Measurements from ENCODE around the gene FXYD2. TPM values are rescaled to one million over a fixed set of nuclear protein-coding genes. Genes with fewer than 3 reads are reported as not detected.

Gene FXYD2
- total and polyA plus RNA-seq, 2 of the 8 experiments (the other 6 are each of a cell fraction or from before 2014, with no cell fraction given) = 0.89 to 1.1 TPM

DNA sequence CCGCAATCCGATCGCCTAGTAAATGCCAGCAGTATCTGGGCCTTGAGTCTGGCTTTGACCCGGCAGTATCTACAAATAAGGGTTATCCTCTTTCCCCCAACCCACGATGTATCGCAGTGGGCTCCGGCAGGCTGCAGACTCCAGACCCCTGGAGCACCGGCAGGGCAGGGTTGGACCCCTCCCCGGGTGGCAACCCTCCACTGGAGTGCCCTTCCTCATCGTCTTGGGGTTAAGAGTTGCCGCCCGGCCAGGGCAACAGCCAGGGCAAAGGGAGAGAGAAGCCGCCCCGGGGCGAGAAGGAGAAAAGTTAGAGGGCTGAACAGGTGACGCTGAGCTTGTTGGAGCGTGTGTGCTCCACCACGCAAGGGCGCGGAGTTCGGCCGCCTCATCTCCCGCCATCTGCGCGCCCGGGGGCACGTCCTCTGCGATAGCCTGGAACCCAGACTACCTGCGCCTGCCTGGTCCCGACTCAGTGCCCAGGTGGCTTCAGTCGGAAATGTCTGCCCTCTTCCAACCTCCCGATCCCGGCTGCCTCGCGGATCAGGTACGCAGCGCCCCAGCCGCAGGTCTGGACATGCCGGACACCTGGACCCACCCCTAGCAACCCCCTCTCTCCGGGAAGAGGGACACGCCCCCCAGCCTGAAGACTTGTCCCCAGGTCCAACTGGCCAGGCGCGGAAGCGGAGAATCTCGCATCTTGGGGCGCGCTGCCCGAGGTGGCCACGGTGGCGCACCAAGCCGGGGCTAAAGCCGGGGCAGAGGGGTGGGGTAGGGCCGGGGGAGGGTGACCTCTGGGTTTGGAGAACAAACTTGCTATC lies 28.7 kb downstream of the FXYD2 start:
- Histone ChIP-seq H3K4me3 (ENCODE audit: extremely low read depth in 1 of 4, insufficient read depth in 2 of 4, low read depth in 3 of 4, low read length in 4 of 4) (peak overlapping the region; percentile 23 to 72 (median 54)), H3K9ac (replicated peaks in 1 of 4; ENCODE audit: extremely low read depth in 1 of 4, low read depth in 3 of 4, low read length in 3 of 4) (no peak overlapping the region), H2AK5ac (ENCODE audit: low read depth, low read length) (no peak overlapping the region), H3K23me2 (ENCODE audit: low read depth, low read length) (peaks cover 16% of the 10 kb centered on the region), H3K27me3 (replicated peaks in 1 of 4; ENCODE audit: control insufficient read depth in 3 of 4, extremely low read depth in 1 of 4, insufficient read depth in 3 of 4, low read length in 3 of 4) (peaks cover 27 to 66% (median 58%) of the 10 kb centered on the region in 4 experiments), H3K18ac (ENCODE audit: extremely low read depth, low read length) (peak overlapping the region; percentile 78), H4K5ac (ENCODE audit: insufficient read length, low read depth, low read length) (no peak overlapping the region), H3K79me2 (ENCODE audit: control insufficient read depth in 1 of 2, insufficient read depth in 2 of 2, low read length in 2 of 2) (no peaks in the 10 kb centered on the region), H2BK20ac (ENCODE audit: low read length) (no peak overlapping the region; the same call in 1 of the 2 replicates), H4K8ac (ENCODE audit: extremely low read depth, insufficient read depth, low read length) (no peak overlapping the region), H3K4ac (replicated peaks; ENCODE audit: insufficient read length, low read depth, low read length) (no peak overlapping the region), H3K56ac (replicated peaks; ENCODE audit: insufficient read length, low read depth, low read length) (no peak overlapping the region), H4K91ac (replicated peaks; ENCODE audit: insufficient read length, low read length) (no peak overlapping the region), H3K14ac (ENCODE audit: insufficient read length) (no peak overlapping the region), H3K9me3 (ENCODE audit: insufficient read depth in 2 of 2, low read depth in 1 of 2, low read length in 1 of 2) (no peaks in the 10 kb centered on the region), H4K20me1 (replicated peaks in 1 of 2; ENCODE audit: control insufficient read depth in 1 of 2, insufficient read depth in 2 of 2, low read length in 2 of 2) (peaks cover 0 to 2% of the 10 kb centered on the region in 2 experiments), H3K36me3 (ENCODE audit: control insufficient read depth in 2 of 4, insufficient read depth in 4 of 4, low read length in 3 of 4) (no peaks in the 10 kb centered on the region), H3K79me1 (ENCODE audit: low read depth, low read length) (no peaks in the 10 kb centered on the region), H2BK15ac (ENCODE audit: low read length) (no peak overlapping the region), H3K23ac (ENCODE audit: insufficient read length) (no peak overlapping the region), H3K4me1 (replicated peaks in 1 of 4; ENCODE audit: control insufficient read depth in 3 of 4, insufficient read depth in 4 of 4, low read length in 3 of 4) (peaks cover 0 to 13% (median 6%) of the 10 kb centered on the region in 4 experiments; a peak in 5 of 7 replicates), H2BK120ac (replicated peaks; ENCODE audit: low read depth, low read length) (no peak overlapping the region), H2AFZ (ENCODE audit: low read length) (peak overlapping the region; percentile 94), H3K4me2 (ENCODE audit: insufficient read depth in 1 of 2, low read depth in 2 of 2, low read length in 2 of 2) (peak overlapping the region; percentile 79 to 100), H2BK5ac (ENCODE audit: low read depth, low read length) (peak overlapping the region; percentile 52; the same call in 1 of the 2 replicates), H2BK12ac (ENCODE audit: low read depth, low read length) (no peak overlapping the region; the same call in 1 of the 2 replicates), H3K27ac (ENCODE audit: low read depth, low read length) (no peak overlapping the region)
- DNase-seq (ENCODE audit: low read depth in 1 of 2, low spot score in 2 of 2) (peak in 1 of 2 experiments; percentile 67), FAIRE-seq (no peak)
- WGBS, 2 experiments (ENCODE audit: extremely low coverage in 1 of 2, insufficient coverage in 1 of 2, insufficient read length in 1 of 2, insufficient replicate concordance in 2 of 2, low coverage in 1 of 2, low lambda C conversion rate in 2 of 2, missing lambda C conversion rate in 1 of 2) = 3% methylated on average over 52 of the region's 53 CpGs; no CpG with 5 or more reads in 1 of the 2 experiments
- ChIA-PET CTCF (ENCODE audit: partially characterized antibody) (interaction anchor here (3.6 to 5.1 kb wide), 2 partner anchors 12 to 370 kb away, joined by 10 to 30 read pairs; no protein-coding TSS in a partner anchor), POLR2A (ENCODE audit: partially characterized antibody) (no interaction called here)
- TF ChIP-seq TAF7 (optimal IDR thresholded peaks at IDR 0.05; ENCODE audit: borderline replicate concordance, low read depth, low read length) (no peak), SUZ12 (IDR thresholded peaks at IDR 0.05; ENCODE audit: low read length) (peak; percentile 79), SIRT6 (IDR thresholded peaks at IDR 0.05; ENCODE audit: low read length) (no peak), RBBP5 (IDR thresholded peaks at IDR 0.05; ENCODE audit: borderline replicate concordance, low read depth, low read length) (no peak), KDM1A (IDR thresholded peaks at IDR 0.05; ENCODE audit: borderline replicate concordance, low read length) (no peak), KDM5A (IDR thresholded peaks at IDR 0.05; ENCODE audit: low read length) (no peak), TBP (IDR thresholded peaks at IDR 0.05; ENCODE audit: low read depth, low read length) (no peak), RNF2 (IDR thresholded peaks at IDR 0.05; ENCODE audit: borderline replicate concordance, low read depth, low read length, missing control alignments, poor library complexity, severe bottlenecking) (peak; percentile 52), TEAD4 (IDR thresholded peaks at IDR 0.05; ENCODE audit: low read depth, low read length) (no peak), PHF8 (conservative IDR thresholded peaks at IDR 0.05; ENCODE audit: low read depth, low read length) (no peak), SRF (IDR thresholded peaks at IDR 0.05; ENCODE audit: low read depth, low read length) (no peak)
